ENCODE results near the gene EHBP1L1.

DNA sequence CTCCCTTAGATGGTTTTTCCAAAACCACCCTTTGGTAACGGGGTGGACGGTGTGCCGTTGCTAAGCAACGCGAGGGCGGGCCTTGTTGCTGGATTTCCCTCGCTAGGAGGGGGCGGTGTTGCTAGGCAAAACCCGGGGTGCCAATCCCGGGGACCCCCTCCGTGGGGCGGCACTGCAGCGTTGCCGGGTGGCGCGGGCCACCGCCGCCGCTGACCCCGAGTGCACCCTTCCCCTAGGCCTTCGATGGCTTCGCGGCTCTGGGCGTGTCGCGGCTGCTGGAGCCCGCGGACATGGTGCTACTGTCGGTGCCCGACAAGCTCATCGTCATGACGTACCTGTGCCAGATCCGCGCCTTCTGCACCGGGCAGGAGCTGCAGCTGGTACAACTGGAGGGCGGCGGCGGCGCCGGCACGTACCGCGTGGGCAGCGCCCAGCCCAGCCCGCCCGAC, 8.9 kb downstream of the EHBP1L1 start:
- TF ChIP-seq TCF7L2 (IDR thresholded peaks at IDR 0.05; ENCODE audit: borderline replicate concordance, low read depth, low read length) (no peak), WT1 (tag by site-specific recombination; IDR thresholded peaks at IDR 0.05) (no peak), MZF1 (tag by site-specific recombination; IDR thresholded peaks at IDR 0.05; ENCODE audit: borderline replicate concordance) (no peak), ZNF768 (tag by site-specific recombination; IDR thresholded peaks at IDR 0.05) (no peak), ZNF133 (tag by site-specific recombination; IDR thresholded peaks at IDR 0.05) (no peak), HOXC10 (CRISPR knock-in tag; IDR thresholded peaks at IDR 0.05) (no peak), ZNF10 (tag by site-specific recombination; IDR thresholded peaks at IDR 0.05) (no peak), ZNF37A (tag by site-specific recombination; IDR thresholded peaks at IDR 0.05) (no peak), ZNF558 (tag by site-specific recombination; IDR thresholded peaks at IDR 0.05) (no peak), ZBTB7A (tag by site-specific recombination; IDR thresholded peaks at IDR 0.05; ENCODE audit: low read depth) (no peak)
- TF ChIP-seq, protein P1, sequence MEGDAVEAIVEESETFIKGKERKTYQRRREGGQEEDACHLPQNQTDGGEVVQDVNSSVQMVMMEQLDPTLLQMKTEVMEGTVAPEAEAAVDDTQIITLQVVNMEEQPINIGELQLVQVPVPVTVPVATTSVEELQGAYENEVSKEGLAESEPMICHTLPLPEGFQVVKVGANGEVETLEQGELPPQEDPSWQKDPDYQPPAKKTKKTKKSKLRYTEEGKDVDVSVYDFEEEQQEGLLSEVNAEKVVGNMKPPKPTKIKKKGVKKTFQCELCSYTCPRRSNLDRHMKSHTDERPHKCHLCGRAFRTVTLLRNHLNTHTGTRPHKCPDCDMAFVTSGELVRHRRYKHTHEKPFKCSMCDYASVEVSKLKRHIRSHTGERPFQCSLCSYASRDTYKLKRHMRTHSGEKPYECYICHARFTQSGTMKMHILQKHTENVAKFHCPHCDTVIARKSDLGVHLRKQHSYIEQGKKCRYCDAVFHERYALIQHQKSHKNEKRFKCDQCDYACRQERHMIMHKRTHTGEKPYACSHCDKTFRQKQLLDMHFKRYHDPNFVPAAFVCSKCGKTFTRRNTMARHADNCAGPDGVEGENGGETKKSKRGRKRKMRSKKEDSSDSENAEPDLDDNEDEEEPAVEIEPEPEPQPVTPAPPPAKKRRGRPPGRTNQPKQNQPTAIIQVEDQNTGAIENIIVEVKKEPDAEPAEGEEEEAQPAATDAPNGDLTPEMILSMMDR (tag by site-specific recombination; IDR thresholded peaks at IDR 0.05), result no peak
- TF ChIP-seq, protein P2, sequence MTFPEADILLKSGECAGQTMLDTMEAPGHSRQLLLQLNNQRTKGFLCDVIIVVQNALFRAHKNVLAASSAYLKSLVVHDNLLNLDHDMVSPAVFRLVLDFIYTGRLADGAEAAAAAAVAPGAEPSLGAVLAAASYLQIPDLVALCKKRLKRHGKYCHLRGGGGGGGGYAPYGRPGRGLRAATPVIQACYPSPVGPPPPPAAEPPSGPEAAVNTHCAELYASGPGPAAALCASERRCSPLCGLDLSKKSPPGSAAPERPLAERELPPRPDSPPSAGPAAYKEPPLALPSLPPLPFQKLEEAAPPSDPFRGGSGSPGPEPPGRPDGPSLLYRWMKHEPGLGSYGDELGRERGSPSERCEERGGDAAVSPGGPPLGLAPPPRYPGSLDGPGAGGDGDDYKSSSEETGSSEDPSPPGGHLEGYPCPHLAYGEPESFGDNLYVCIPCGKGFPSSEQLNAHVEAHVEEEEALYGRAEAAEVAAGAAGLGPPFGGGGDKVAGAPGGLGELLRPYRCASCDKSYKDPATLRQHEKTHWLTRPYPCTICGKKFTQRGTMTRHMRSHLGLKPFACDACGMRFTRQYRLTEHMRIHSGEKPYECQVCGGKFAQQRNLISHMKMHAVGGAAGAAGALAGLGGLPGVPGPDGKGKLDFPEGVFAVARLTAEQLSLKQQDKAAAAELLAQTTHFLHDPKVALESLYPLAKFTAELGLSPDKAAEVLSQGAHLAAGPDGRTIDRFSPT (tag by site-specific recombination; IDR thresholded peaks at IDR 0.05), result no peak
- TF ChIP-seq, protein P3, sequence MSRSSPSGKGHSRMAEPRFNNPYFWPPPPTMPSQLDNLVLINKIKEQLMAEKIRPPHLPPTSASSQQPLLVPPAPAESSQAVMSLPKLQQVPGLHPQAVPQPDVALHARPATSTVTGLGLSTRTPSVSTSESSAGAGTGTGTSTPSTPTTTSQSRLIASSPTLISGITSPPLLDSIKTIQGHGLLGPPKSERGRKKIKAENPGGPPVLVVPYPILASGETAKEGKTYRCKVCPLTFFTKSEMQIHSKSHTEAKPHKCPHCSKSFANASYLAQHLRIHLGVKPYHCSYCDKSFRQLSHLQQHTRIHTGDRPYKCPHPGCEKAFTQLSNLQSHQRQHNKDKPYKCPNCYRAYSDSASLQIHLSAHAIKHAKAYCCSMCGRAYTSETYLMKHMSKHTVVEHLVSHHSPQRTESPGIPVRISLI (tag by site-specific recombination; IDR thresholded peaks at IDR 0.05), result no peak
